PFSK-1 (cell line): Measurements from ENCODE around the gene ACSF3.

ENCODE experiments used
- FOXP2 ChIP-seq: optimal IDR thresholded peaks from 2 replicates; pipeline ENCODE3; 2011; ENCODE audit warnings: borderline replicate concordance, control low read depth, inconsistent platforms; ENCODE audit not compliant: insufficient read depth; ENCODE audit errors: extremely low read length, extremely low read depth
- POLR2AphosphoS5 ChIP-seq: IDR thresholded peaks from 2 replicates; pipeline ENCODE4 v1.6.1; 2012; ENCODE audit warnings: low read depth, mild to moderate bottlenecking, control low read depth, low read length, moderate library complexity
- SIN3A ChIP-seq: IDR thresholded peaks from 2 replicates; pipeline ENCODE4 v1.6.1; 2012; ENCODE audit warnings: mild to moderate bottlenecking, low read length, moderate library complexity, borderline replicate concordance; ENCODE audit not compliant: insufficient read depth
- TAF1 ChIP-seq: IDR thresholded peaks from 2 replicates; pipeline ENCODE4 v1.6.1; 2012; ENCODE audit warnings: low read length, control low read depth, borderline replicate concordance; ENCODE audit not compliant: insufficient read depth
- TF ChIP-seq, protein P1 (sequence below), 2 experiments: IDR thresholded peaks; 2 replicates each; pipeline versions ENCODE4 v1.6.1 to v1.8.0; 2011 to 2012; ENCODE audit warnings: low read depth in 2 of 2, low read length in 2 of 2, control low read depth in 1 of 2, inconsistent platforms in 1 of 2, mild to moderate bottlenecking in 1 of 2, moderate library complexity in 1 of 2; ENCODE audit not compliant: insufficient read depth in 1 of 2

ACSF3 gene

DNA sequence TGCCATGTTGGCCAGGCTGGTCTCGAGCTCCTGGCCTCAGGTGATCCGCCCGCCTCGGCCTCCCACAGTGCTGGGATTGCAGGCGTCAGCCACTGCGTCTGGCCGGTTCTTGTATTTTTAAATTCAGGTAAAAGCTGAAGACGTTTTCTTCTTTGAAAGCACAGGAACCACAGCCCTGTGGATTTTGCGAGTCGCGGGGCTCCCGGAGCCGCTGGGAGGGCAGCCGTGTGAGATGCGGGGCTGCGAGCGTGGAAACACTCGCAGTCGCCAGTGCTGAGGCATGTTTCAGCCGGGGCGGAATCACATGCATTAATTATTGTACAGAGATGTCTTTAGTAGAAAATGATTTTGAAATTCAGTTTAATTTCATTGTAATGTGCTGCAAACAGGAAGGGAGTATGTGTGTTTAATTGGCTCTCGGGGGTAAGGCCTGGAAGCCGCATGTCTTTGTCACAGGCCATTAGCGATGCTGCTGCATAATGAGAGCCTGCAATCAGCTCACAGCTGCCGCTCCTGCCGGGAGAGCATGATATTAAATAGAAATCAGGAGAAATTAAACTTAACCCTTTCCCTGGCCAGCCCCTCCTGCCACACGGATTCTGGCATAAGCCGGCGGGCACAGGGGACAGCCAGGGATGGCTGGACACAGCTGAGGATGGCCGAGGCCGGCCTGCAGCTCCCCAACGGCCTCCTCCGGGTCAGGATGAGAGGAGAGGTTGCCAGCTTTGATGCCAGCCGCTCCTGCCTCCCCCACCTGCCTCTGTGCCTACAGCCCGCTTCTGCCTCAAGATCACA, 42.5 kb downstream of the ACSF3 start:
- no peak for TF ChIP-seq TAF1
- TF ChIP-seq, protein P1, sequence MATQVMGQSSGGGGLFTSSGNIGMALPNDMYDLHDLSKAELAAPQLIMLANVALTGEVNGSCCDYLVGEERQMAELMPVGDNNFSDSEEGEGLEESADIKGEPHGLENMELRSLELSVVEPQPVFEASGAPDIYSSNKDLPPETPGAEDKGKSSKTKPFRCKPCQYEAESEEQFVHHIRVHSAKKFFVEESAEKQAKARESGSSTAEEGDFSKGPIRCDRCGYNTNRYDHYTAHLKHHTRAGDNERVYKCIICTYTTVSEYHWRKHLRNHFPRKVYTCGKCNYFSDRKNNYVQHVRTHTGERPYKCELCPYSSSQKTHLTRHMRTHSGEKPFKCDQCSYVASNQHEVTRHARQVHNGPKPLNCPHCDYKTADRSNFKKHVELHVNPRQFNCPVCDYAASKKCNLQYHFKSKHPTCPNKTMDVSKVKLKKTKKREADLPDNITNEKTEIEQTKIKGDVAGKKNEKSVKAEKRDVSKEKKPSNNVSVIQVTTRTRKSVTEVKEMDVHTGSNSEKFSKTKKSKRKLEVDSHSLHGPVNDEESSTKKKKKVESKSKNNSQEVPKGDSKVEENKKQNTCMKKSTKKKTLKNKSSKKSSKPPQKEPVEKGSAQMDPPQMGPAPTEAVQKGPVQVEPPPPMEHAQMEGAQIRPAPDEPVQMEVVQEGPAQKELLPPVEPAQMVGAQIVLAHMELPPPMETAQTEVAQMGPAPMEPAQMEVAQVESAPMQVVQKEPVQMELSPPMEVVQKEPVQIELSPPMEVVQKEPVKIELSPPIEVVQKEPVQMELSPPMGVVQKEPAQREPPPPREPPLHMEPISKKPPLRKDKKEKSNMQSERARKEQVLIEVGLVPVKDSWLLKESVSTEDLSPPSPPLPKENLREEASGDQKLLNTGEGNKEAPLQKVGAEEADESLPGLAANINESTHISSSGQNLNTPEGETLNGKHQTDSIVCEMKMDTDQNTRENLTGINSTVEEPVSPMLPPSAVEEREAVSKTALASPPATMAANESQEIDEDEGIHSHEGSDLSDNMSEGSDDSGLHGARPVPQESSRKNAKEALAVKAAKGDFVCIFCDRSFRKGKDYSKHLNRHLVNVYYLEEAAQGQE (IDR thresholded peaks at IDR 0.05; ENCODE audit: insufficient read depth in 1 of 2, low read depth in 2 of 2, low read length in 2 of 2), result no peak
- no peak for TF ChIP-seq SIN3A
- no peak for TF ChIP-seq POLR2AphosphoS5
- TF ChIP-seq FOXP2, result no peak

DNA sequence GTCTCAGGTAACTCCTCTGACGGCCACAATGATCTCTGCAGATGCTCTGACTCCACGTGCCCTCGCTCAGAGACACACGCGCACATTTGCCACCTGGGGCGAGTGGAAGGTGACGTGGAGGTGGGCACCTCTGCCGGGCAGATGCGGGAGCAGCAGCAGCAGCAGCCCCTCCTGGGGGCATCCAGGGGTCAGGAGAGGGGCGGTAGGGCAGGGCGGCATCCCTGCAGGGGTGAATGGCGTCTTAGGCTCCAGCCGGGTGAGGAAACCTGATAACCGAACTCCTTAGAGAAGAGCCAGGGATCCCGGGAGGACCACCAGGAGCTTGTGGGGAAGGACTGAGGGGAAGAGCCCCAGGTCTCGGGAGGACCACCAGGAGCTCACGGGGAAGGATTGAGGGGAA, 43.3 kb downstream of the ACSF3 start:
- no peak for TF ChIP-seq FOXP2
- no peak for TF ChIP-seq SIN3A
- TF ChIP-seq, protein P1 (IDR thresholded peaks at IDR 0.05; ENCODE audit: insufficient read depth in 1 of 2, low read depth in 2 of 2, low read length in 2 of 2), result no peak
- no peak for TF ChIP-seq POLR2AphosphoS5
- no peak for TF ChIP-seq TAF1

DNA sequence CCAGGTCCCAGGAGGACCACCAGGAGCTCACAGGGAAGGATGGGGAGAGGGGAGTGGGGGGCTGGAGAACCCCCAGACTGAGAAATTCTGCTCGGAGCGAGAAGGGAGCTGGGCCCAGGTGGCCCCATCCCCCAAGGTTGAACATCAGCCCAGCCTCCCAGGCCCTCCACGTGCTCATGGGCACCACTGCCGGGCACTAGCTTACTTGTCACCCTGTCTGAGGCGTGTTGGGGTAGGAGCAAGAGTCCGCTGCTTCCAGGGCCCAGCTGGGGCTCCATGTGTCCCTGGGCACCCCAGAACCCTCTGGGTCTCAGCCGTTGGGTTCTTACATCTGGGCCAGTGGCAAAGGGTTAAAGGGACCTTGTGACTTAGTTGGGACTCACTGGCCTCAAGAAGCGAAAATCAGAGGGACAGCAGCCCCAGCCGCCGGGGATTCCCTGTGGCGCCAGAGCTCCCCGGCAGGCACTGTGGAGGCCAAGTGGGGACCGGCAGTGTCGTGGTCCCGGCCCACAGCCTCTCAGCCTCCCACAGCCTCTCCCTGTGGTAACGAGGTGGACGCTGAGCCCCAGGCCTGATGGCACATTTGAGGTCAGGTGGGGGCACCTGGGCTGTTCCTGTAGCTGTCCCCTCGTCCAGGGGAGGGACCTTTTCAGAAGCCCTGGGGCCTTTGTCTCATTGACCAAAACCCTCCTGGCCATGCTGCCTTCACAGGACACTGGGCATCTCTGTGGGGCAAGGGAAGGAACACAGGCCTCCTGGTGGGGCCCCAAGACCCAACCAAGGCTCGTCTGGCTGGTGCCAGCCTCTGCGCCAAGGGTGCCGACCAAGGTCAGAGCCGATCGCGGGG, 44.2 kb downstream of the ACSF3 start:
- TF ChIP-seq POLR2AphosphoS5, result no peak
- TF ChIP-seq SIN3A, result no peak
- TF ChIP-seq, protein P1 (IDR thresholded peaks at IDR 0.05; ENCODE audit: insufficient read depth in 1 of 2, low read depth in 2 of 2, low read length in 2 of 2), result no peak
- no peak for TF ChIP-seq TAF1
- no peak for TF ChIP-seq FOXP2

DNA sequence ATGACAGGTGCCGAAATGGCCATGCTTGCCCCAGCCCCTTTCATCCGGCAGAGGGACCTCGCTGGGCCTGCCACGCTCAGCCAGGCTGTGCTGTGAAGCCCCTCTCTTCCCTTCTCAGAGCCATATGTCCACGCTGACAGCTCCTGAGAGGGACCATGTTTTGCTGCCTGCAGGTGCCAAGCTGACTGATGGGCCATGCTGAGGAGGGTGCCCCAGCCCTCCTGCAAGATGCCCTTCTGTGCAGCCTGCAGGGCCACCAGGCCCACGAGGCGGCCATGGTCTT, 44.8 kb downstream of the ACSF3 start:
- TF ChIP-seq, protein P1 (IDR thresholded peaks at IDR 0.05; ENCODE audit: insufficient read depth in 1 of 2, low read depth in 2 of 2, low read length in 2 of 2), result no peak
- no peak for TF ChIP-seq FOXP2
- TF ChIP-seq SIN3A, result no peak
- TF ChIP-seq POLR2AphosphoS5, result no peak
